DOHH2 (cell line): Measurements from ENCODE around the gene TRIM14.
"Not testable (repeated sequence)": the region's sequence is repeated elsewhere in the genome, so short reads cannot be mapped to it uniquely, and the experiment has no call there.

Experiments used
- H3F3A ChIP-seq: fragments of 200-600 bp; sonication (generic), shearing (Covaris generic); 2 replicates; pipeline ENCODE4 v1.6.0; 2016; ENCODE audit warnings: antibody characterized with exemption, mild to moderate bottlenecking; ENCODE audit not compliant: control insufficient read depth, insufficient read depth
- H3K27ac ChIP-seq: fragments of 200-600 bp; sonication (generic); 2 replicates; pipeline ENCODE4 v1.5.1; 2014; ENCODE audit warnings: low read depth, mild to moderate bottlenecking, low read length, moderate library complexity
- H3K27me3 ChIP-seq: fragments of 200-600 bp; sonication (generic); 2 replicates; pipeline ENCODE4 v1.6.1; 2014; ENCODE audit warnings: mild to moderate bottlenecking, low read length, mixed read lengths; ENCODE audit not compliant: control insufficient read depth
- H3K36me3 ChIP-seq: fragments of 200-600 bp; sonication (generic); 2 replicates; pipeline ENCODE4 v1.6.1; 2014; ENCODE audit warnings: mild to moderate bottlenecking, low read length, moderate library complexity, mixed read lengths; ENCODE audit not compliant: control insufficient read depth
- H3K4me1 ChIP-seq: fragments of 200-600 bp; sonication (generic); 2 replicates; pipeline ENCODE4 v1.6.1; 2014; ENCODE audit warnings: mild to moderate bottlenecking, low read length, mixed read lengths; ENCODE audit not compliant: control insufficient read depth
- H3K4me2 ChIP-seq: fragments of 200-600 bp; sonication (generic); 2 replicates; pipeline ENCODE4 v1.6.0; 2014; ENCODE audit warnings: mild to moderate bottlenecking, low read length, moderate library complexity
- H3K4me3 ChIP-seq: fragments of 200-600 bp; sonication (generic); 2 replicates; pipeline ENCODE4 v1.5.1; 2014; ENCODE audit warnings: mild to moderate bottlenecking, low read length, mixed read lengths
- H3K79me2 ChIP-seq: fragments of 200-600 bp; sonication (generic); 2 replicates; pipeline ENCODE4 v1.6.1; 2014; ENCODE audit warnings: mild to moderate bottlenecking, low read length, mixed read lengths; ENCODE audit not compliant: control insufficient read depth
- H3K9me2 ChIP-seq: fragments of 200-600 bp; sonication (generic); replicated peaks from 2 replicates; pipeline ENCODE4 v1.6.1; 2014; ENCODE audit warnings: mild to moderate bottlenecking, low read length, mixed read lengths; ENCODE audit not compliant: control insufficient read depth
- H3K9me3 ChIP-seq: fragments of 200-600 bp; sonication (generic); 2 replicates; pipeline ENCODE4 v1.6.1; 2014; ENCODE audit warnings: antibody characterized with exemption, low read length, mixed read lengths; ENCODE audit not compliant: control insufficient read depth, insufficient read depth
- H4K20me1 ChIP-seq: fragments of 200-600 bp; sonication (generic); 2 replicates; pipeline ENCODE4 v1.6.0; 2014; ENCODE audit warnings: low read depth, mild to moderate bottlenecking, antibody characterized with exemption, low read length, moderate library complexity; ENCODE audit not compliant: control insufficient read depth, insufficient read depth
- CTCF ChIP-seq: fragments of 200-600 bp; sonication (generic); IDR thresholded peaks from one replicate; pipeline ENCODE4 v1.5.1; 2014; ENCODE audit warnings: antibody characterized with exemption, mild to moderate bottlenecking, low read depth, low read length; ENCODE audit not compliant: poor library complexity, severe bottlenecking
- EZH2phosphoT487 ChIP-seq: fragments of 200-600 bp; sonication (generic); IDR thresholded peaks from 2 replicates; pipeline ENCODE4 v1.6.1; 2017; ENCODE audit warnings: borderline replicate concordance, mild to moderate bottlenecking, antibody characterized with exemption, low read length, moderate library complexity, mixed read lengths

Gene TRIM14

GRCh38 chr9:98130576-98131228, 11.7 kb upstream of the TRIM14 start:
- Histone ChIP-seq H3K79me2 (no peaks in the 10 kb centered on the region), H3K4me2 (no peak overlapping the region), H3K36me3 (no peaks in the 10 kb centered on the region), H3K4me3 (no peak overlapping the region), H3F3A (no peaks in the 10 kb centered on the region), H3K9me3 (no peaks in the 10 kb centered on the region), H3K4me1 (peaks cover 25% of the 10 kb centered on the region), H3K27me3 (no peaks in the 10 kb centered on the region; the same call in 1 of the 2 replicates), H3K9me2 (no peaks in the 10 kb centered on the region), H3K27ac (no peak overlapping the region), H4K20me1 (no peaks in the 10 kb centered on the region)
- no peak for TF ChIP-seq EZH2phosphoT487
- TF ChIP-seq CTCF, result no peak

DNA sequence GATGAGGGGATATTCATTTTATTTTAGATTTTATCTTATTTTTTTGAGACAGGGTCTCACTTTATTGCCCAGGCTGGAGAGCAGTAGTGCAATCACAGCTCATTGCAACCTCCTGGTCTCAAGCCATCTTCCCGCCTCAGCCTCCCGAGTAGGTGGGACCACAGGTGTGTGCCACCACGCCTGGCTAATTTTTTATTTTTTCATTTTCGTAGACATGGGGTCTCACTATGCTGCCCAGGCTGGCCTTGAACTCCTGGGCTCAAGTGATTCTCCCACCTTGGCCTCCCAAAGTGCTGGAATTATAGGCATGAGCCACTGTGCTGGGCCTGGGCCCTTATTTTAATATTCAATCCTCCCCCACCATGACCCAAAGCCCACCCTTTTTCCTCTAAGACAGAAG, 11.0 kb upstream of the TRIM14 start:
- H3F3A ChIP-seq, H3K79me2 ChIP-seq, H3K9me3 ChIP-seq, H3K36me3 ChIP-seq, H3K4me3 ChIP-seq, H4K20me1 ChIP-seq, H3K27ac ChIP-seq, H3K9me2 ChIP-seq, H3K4me2 ChIP-seq, H3K27me3 ChIP-seq: not testable (repeated sequence)
- H3K4me1 ChIP-seq, result peaks cover 25% of the 10 kb centered on the region

GRCh38 chr9:98129451-98129881, 10.4 kb upstream of the TRIM14 start:
- H3K9me3 ChIP-seq, result no peaks in the 10 kb centered on the region
- H3K9me2 ChIP-seq, result no peaks in the 10 kb centered on the region
- H3K4me3 ChIP-seq, result no peak overlapping the region
- H3F3A ChIP-seq, result no peaks in the 10 kb centered on the region
- peaks cover 25% of the 10 kb centered on the region for H3K4me1 ChIP-seq
- peak overlapping the region; percentile 41 for H3K4me2 ChIP-seq
- H3K36me3 ChIP-seq, result no peaks in the 10 kb centered on the region
- H4K20me1 ChIP-seq, result no peaks in the 10 kb centered on the region
- H3K27me3 ChIP-seq, result no peaks in the 10 kb centered on the region; the same call in 1 of the 2 replicates
- no peak overlapping the region for H3K27ac ChIP-seq
- TF ChIP-seq EZH2phosphoT487 (no peak), CTCF (no peak)
- no peaks in the 10 kb centered on the region for H3K79me2 ChIP-seq

GRCh38 chr9:98128316-98128715, 9.3 kb upstream of the TRIM14 start:
- Histone ChIP-seq H3K4me2 (no peak overlapping the region), H3K27ac (no peak overlapping the region), H3K27me3 (no peaks in the 10 kb centered on the region; the same call in 1 of the 2 replicates), H3K9me3 (no peaks in the 10 kb centered on the region), H4K20me1 (no peaks in the 10 kb centered on the region), H3F3A (no peaks in the 10 kb centered on the region), H3K9me2 (no peaks in the 10 kb centered on the region), H3K4me3 (no peak overlapping the region), H3K79me2 (no peaks in the 10 kb centered on the region), H3K4me1 (peaks cover 23% of the 10 kb centered on the region), H3K36me3 (no peaks in the 10 kb centered on the region)
- TF ChIP-seq CTCF (no peak), EZH2phosphoT487 (no peak)
